Thyroid gland (tissue), 4 donors: ENCODE data around the gene PCNT.

ENCODE experiments used
- CTCF ChIP-seq, 6 experiments: fragments of 200-600 bp in 3 of 6; fragments of 450-650 bp in 3 of 6; sonication (generic) in 3 of 6; IDR thresholded peaks; one replicate each; pipeline ENCODE4 v1.5.1; 2016 to 2019; ENCODE audit warnings: antibody characterized with exemption in 6 of 6, mild to moderate bottlenecking in 2 of 6, inconsistent platforms in 1 of 6, moderate library complexity in 1 of 6
- POLR2A ChIP-seq, 2 donors: fragments of 450-650 bp; IDR thresholded peaks; one replicate each; pipeline ENCODE4 v1.6.1; 2017; ENCODE audit warnings: antibody characterized with exemption in 2 of 2, mild to moderate bottlenecking in 2 of 2, moderate library complexity in 1 of 2

- TF ChIP-seq CTCF (IDR thresholded peaks at IDR 0.05) (no peak), POLR2A (IDR thresholded peaks at IDR 0.05) (no peak)
Observed at GRCh38 chr21:46469275-46469674, 145.3 kb downstream of the PCNT start.
